HG03066 (cell line): ENCODE data around the gene TRIM47.

ENCODE experiments used
- ATAC-seq: cut with Tn5 transposase; IDR thresholded peaks from one replicate; pipeline ENCODE4 v1.9.1; 2021; ENCODE audit warnings: low read depth; ENCODE audit not compliant: unreplicated experiment

TRIM47 gene

GRCh38 chr17:75834279-75834920 lies 44.0 kb downstream of the TRIM47 start:
- ATAC-seq, result no peak

- no peak for ATAC-seq
These were observed 45.6 kb downstream of the TRIM47 start for GRCh38 chr17:75832652-75833400.

GRCh38 chr17:75832164-75832651 lies 46.2 kb downstream of the TRIM47 start:
- ATAC-seq, result no peak

GRCh38 chr17:75831032-75831571 lies 47.3 kb downstream of the TRIM47 start:
- no peak for ATAC-seq

GRCh38 chr17:75830164-75831031 lies 48.0 kb downstream of the TRIM47 start:
- ATAC-seq, result no peak

- ATAC-seq, result no peak
These were observed 48.6 kb downstream of the TRIM47 start for GRCh38 chr17:75829747-75830146.

- no peak for ATAC-seq
These were observed 49.6 kb downstream of the TRIM47 start for GRCh38 chr17:75828741-75829140.

GRCh38 chr17:75828076-75828400 lies 50.3 kb downstream of the TRIM47 start:
- ATAC-seq, result no peak

- ATAC-seq, result no peak
These were observed 50.9 kb downstream of the TRIM47 start for GRCh38 chr17:75827308-75828075.

- no peak for ATAC-seq
These were observed 51.6 kb downstream of the TRIM47 start for GRCh38 chr17:75826561-75827307.

- ATAC-seq, result no peak
These were observed 52.5 kb downstream of the TRIM47 start for GRCh38 chr17:75825748-75826370.

GRCh38 chr17:75825149-75825552 lies 53.2 kb downstream of the TRIM47 start:
- ATAC-seq, result no peak

GRCh38 chr17:75824666-75825065 lies 53.7 kb downstream of the TRIM47 start:
- ATAC-seq, result no peak
